NCI-H1105 (cell line): ENCODE results near the gene ATP6V1F.

Source experiments
- DNase-seq: peaks from one replicate; lab custom pipeline; 2025; lab: John Stamatoyannopoulos, UW

The ATP6V1F gene

DNA sequence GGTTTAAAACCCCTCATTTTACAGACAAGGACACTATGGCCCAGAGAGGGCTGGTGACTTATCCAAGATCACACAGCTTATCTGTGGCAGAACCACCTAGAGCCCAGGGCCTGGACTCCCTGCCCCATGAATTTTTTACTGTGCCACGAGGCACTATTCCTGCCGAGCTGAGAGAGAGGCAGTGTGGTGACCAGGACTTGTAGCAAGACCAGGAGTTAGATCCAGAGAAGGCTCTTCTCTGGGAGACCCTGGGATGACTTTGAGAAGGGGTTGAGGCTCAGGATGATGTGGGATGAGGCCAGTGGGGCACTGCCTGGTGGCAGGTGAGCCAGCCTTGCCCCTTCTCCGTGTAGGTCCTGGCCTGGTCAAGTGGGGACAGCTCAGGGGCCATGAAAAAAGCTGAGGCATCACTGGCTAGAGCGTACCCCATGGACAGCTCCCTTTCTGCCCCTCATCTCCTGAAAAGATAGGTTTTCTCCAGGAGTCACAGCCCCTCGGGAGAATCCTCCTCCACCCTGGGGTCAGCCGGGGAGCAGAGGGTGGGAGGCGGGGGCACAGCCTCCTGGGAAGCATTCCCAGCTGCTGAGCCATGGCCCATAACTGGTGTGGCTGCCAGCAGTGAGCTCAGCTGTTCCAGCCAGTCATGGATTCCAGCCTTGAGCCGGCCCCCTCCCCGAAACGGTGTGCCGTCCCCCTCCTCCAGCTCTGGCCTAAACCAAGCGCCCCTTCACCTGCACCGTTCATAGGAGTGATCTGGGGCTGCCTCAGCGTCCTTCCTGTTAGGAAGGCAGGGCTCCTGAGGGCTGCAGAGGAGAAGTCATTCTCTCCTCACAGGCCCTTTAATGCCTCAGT lies 26.6 kb upstream of the ATP6V1F start:
- DNase-seq, result no peak

DNA sequence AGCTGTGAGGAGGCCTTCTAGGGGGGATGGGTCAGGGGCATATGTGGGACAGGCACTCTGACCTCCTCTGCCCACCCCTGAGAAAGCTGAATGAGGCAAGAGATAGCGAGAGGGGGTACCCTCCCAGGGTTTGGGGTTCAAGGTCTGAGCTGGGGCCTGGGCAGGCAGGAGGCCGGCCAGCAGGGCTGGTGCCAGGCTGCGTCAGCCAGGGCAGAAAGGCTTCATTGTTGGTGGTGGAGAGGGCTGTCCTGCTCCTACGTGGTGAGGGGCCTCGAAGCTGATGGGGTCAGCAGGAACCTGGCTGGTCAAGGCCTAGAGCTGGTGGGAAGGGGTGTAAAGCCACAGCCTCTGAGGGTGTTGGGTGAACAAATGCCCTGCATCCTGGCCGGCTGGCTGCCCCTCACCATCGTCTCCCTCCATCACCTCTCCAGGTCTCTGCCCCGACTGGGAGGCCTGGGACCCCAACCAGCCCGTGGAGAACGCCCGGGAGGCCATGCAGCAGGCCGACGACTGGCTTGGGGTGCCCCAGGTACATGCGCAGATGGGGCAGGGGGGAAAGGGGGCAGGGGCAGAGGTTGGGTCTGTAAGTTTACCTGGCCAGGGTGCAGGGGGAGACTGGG lies 25.8 kb upstream of the ATP6V1F start:
- no peak for DNase-seq

DNA sequence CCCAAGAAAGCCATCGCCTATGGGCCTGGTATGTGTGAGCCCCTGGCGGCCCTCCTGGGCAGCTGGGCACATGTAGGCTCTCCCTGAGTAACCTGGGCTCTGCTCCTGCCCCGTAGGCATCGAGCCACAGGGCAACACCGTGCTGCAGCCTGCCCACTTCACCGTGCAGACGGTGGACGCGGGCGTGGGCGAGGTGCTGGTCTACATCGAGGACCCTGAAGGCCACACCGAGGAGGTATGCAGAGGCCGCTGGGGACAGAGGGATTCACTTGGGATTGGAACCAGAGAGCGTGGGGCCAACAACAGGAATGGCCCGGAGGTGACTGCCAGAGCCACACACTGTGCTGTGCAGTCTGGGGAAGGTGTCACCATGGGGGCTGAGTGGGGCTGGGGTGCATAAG lies 25.1 kb upstream of the ATP6V1F start:
- DNase-seq, result no peak

DNA sequence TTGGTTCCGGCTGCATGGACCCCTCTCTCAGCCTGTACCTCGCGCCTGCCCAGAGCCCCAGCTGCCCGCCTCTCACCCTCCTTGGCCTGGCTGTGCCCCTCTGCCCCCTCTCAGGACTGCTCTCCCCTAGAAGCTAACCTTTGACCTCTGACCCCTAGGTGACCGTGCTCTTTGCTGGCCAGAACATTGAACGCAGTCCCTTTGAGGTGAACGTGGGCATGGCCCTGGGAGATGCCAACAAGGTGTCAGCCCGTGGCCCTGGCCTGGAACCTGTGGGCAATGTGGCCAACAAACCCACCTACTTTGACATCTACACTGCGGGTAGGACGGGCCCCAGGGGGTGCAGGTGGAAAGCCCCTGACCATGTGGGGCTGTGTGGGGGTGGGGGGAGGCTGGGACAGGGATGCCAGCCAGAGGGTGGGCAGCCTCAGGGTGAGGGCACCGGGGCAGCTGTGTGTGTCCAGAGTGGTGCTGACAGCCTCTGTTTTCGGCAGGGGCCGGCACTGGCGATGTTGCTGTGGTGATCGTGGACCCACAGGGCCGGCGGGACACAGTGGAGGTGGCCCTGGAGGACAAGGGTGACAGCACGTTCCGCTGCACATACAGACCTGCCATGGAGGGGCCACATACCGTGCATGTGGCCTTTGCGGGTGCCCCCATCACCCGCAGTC lies 24.4 kb upstream of the ATP6V1F start:
- DNase-seq, result no peak

DNA sequence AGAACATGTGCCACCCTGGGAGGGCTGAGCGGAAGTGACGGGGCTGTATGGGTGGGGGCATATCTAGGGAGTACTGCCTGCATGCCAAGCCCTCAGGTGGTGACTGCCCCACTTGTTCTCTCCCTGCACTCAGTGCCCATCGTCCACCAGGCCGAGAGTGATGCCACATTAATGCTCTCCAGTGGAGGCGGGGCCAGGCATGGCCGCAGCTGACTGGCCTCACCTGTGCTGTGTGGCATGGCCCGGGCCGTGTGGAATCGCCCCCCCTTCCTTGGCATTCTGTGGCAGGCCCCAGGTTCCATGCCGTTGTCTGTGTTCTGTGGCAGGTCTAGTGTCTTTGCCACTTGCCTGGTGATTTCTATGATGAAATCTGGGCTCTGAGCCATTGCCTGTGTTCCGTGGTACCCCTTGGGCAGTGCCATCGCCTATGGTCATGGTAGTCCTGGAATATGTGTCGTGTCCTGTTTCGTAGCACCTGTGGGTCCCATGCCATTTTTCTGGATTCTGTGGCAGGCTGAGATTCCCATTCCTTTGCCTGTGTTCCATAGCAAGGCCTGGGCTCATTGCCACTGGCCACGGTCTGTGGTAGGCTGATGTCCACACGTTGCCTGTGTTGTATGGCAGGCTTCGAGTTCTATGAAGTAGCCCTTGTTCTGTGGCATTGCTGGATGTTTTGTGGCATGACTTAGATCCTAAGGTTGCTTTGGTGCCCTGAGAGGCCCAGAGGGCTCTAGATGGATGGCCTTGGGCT lies 23.5 kb upstream of the ATP6V1F start:
- DNase-seq, result no peak

DNA sequence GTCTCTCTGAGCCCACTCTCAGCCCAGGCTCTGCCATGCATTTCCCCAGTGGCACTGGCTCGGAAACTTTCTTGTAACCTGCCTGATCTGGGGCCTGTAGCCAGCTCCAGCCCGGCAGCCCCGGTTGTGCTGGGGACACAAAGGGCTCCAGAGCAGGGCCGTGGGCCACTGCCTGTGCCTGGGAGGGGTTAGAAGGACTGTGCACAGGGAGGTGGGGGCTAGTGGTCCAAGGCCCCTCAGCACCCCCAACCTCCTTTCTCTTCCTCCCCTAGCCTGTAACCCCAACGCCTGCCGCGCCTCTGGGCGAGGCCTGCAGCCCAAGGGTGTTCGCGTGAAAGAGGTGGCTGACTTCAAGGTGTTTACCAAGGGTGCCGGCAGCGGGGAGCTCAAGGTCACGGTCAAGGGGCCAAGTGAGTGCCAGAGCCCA lies 22.9 kb upstream of the ATP6V1F start:
- DNase-seq, result no peak

DNA sequence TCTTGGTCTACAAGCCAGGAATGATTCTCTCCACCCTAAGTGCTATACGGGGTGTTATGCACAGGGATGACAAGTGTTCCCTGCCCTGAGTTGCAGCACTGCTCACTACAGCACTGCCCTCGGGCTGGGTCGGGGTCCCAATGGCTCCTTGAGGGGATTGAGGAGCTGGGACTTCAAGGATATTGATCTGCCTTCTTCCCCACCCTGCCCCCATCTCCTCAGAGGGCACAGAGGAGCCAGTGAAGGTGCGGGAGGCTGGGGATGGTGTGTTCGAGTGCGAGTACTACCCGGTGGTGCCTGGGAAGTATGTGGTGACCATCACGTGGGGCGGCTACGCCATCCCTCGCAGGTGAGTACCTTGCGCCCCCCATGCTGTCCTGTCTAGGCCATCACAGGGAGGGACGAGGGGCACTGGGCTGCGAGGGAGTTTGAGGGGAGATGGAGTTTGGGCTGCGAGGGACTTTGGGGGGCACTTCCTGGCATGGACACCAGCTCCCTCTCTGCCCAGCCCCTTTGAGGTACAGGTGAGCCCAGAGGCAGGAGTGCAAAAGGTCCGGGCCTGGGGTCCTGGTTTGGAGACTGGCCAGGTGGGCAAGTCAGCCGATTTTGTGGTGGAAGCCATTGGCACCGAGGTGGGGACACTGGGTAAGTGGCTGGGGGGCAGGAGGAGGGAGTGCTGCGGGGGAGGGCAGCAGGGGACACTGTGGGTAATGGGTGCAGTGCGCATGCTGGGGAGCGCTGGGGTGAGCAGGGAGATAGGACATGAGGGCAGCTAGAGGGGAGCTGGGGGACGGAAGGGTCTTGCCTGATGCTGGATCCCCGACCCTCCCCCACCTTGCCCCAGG lies 22.1 kb upstream of the ATP6V1F start:
- DNase-seq, result no peak

DNA sequence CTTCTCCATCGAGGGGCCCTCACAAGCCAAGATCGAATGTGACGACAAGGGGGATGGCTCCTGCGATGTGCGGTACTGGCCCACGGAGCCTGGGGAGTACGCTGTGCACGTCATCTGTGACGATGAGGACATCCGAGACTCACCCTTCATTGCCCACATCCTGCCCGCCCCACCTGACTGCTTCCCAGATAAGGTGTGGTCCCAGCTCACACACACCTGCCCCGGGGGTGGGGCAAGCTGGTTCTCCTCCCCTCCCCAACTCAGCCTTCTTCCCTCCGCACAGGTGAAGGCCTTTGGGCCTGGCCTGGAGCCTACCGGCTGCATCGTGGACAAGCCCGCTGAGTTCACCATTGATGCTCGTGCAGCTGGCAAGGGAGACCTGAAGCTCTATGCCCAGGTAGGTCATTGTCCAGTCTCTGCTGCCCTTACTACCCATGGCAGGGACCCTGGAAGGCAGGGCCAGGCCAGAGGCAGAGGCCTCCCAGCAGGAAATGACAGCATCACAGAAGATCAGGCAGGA lies 21.4 kb upstream of the ATP6V1F start:
- DNase-seq, result no peak

DNA sequence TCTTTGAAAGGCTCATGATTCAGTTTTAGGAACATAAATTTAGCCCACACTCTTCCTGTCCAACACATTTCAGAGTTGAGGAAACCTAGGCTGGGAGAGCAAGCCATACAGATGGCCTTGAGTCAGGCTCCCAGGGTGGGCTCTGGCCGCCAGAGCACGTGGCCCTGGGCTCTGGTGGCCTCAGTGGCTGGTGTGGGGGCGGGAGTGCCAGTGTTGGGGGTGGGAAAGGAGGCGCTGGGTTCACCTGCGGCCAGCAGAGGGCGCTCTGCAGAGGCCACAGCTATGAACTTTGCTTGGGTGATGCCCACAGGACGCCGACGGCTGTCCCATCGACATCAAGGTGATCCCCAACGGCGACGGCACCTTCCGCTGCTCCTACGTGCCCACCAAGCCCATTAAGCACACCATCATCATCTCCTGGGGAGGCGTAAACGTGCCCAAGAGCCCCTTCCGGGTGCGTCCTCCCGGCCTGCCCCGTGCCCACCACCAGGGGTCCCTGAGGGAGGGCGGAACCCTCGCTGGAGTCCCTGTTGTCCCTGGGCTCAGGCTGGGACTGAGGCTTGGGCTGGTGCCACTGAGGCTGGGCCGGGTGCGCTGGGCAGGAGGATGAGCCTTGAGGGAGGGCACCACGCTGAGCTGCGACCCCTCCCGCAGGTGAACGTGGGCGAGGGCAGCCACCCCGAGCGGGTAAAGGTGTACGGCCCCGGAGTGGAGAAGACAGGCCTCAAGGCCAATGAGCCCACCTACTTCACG lies 20.6 kb upstream of the ATP6V1F start:
- DNase-seq, result no peak

DNA sequence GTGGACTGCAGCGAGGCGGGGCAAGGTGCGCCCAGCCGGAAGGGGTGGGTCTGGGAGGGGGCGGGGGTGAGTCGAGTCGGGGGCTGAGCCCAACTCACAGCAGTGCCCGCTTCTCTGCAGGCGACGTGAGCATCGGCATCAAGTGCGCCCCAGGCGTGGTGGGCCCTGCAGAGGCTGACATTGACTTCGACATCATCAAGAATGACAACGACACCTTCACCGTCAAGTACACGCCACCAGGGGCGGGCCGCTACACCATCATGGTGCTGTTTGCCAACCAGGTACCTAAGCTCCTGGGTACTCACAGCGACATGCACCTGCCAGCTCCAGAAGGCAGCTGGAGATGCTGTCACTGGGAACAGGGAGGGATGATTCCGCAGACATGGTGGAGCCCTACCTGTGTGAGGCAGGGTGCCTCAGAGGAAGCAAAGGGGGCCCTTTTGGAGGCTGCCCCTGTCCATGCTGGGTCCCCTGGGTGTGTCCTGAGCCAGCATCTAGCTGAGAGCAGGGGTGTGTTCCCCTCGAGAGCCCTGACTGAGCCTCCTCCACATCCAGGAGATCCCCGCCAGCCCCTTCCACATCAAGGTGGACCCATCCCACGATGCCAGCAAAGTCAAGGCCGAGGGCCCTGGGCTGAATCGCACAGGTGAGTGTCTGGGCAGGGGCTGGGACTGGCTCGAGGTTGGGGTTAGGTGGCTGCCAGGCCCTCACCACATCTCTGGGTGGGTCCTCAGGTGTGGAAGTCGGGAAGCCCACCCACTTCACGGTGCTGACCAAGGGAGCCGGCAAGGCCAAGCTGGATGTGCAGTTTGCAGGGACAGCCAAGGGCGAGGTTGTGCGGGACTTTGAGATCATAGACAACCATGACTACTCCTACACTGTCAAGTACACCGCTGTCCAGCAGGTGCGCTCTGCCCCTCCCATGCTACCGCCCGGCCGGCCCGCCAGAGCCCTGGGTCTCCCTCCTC lies 19.7 kb upstream of the ATP6V1F start:
- DNase-seq, result no peak

DNA sequence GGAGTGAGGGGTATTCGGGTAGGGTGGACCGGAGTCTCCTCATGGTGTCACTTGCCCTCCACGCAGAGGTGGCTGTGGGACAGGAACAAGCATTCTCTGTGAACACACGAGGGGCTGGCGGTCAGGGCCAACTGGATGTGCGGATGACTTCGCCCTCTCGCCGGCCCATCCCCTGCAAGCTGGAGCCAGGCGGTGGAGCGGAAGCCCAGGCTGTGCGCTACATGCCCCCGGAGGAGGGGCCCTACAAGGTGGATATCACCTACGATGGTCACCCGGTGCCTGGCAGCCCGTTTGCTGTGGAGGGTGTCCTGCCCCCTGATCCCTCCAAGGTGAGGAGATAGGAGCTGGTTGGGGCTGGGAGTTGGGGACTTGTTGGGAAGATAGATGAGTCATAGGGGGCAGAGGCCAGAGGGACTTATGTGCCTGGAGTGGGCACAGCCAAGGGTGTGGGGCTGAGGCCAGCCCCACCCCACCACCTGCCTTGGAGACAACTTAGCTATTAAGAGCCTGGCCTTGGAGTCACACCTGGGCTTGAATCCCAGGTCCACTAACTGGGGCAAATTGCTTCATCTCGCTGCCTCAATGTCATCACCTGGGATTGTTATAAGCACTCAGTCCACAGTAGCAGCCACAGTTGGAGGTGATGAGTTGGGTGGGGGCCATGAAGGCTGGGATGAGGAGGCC lies 18.6 kb upstream of the ATP6V1F start:
- no peak for DNase-seq

DNA sequence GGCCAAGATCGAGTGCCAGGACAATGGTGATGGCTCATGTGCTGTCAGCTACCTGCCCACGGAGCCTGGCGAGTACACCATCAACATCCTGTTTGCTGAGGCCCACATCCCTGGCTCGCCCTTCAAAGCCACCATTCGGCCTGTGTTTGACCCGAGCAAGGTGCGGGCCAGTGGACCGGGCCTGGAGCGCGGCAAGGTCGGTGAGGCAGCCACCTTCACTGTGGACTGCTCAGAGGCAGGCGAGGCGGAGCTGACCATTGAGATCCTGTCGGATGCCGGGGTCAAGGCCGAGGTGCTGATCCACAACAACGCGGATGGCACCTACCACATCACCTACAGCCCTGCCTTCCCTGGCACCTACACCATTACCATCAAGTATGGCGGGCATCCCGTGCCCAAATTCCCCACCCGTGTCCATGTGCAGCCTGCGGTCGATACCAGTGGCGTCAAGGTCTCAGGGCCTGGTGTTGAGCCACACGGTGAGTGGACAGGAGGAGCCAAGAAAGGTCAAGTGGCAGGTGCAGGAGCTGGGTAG lies 17.8 kb upstream of the ATP6V1F start:
- DNase-seq, result no peak

DNA sequence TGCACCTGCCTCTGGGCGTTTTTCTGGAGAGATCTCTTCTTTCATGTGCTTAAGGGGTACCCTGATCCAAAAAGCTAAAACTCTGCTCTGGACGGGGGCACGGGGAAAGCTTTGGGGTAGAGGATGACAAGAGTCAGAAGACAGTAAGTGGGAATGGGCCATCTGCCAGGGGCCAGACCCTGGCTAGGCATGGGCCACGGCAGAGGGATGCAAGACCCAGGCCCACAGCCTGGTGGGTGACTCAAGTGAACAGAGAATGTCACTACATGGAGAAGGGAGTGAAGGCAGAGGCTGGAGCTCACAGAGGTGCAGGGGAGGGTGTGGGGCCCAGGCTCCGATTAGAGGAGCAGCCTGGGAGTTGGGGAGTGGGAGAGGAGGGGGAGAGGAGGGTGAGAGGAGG lies 17.2 kb upstream of the ATP6V1F start:
- DNase-seq, result no peak

DNA sequence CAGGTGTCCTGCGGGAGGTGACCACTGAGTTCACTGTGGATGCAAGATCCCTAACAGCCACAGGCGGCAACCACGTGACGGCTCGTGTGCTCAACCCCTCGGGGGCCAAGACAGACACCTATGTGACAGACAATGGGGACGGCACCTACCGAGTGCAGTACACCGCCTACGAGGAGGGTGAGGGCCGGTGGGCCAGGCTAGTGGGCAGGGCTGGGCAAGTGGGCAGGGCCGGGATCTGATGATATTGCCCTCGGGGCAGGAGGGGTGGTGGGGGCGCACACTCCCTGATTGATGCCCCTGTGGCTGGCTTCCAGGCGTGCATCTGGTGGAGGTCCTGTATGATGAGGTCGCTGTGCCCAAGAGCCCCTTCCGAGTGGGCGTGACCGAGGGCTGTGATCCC lies 16.7 kb upstream of the ATP6V1F start:
- DNase-seq, result no peak

DNA sequence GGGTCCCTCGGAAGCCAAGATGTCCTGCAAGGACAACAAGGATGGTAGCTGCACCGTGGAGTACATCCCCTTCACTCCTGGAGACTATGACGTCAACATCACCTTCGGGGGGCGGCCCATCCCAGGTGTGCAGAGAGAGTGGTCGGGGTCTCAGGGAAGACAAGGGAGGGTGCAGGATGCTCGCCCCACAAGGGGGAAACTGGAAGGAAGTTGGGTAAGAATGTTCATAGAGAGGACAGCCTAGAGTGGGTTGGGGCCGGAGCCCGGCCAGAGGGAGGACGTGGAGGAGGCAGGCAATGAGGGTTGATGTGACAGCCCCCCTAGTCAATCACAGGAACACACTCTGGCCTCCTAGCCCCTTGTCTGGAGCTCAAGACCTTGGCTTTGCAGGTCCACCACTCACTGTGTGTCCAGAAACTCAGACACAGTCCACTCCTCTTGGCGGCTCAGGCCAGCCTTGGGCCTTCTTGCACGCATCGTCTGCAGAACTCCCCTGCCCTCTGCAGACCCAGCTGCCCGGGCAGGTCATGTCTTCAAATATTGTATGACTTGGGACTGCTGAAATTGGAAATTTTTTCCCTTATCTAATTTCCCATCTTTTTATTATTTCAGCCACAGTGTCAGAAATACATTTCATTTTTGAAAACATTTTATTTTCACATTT lies 15.7 kb upstream of the ATP6V1F start:
- DNase-seq, result no peak

DNA sequence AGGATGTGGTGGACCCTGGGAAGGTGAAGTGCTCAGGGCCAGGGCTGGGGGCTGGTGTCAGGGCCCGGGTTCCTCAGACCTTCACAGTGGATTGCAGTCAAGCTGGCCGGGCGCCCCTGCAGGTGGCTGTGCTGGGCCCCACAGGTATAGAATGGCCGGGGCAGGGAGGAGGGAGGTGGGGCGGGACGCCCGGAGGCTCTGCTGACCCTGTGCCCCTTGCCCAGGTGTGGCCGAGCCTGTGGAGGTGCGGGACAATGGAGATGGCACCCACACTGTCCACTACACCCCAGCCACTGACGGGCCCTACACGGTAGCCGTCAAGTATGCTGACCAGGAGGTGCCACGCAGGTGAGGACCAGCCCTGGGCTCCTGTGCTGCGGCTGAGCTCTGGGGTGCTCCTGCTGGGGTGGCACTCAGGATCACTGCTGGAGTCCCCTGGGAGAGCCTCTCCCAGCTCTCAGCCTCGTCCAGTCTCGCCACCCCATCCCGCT lies 14.9 kb upstream of the ATP6V1F start:
- no peak for DNase-seq

DNA sequence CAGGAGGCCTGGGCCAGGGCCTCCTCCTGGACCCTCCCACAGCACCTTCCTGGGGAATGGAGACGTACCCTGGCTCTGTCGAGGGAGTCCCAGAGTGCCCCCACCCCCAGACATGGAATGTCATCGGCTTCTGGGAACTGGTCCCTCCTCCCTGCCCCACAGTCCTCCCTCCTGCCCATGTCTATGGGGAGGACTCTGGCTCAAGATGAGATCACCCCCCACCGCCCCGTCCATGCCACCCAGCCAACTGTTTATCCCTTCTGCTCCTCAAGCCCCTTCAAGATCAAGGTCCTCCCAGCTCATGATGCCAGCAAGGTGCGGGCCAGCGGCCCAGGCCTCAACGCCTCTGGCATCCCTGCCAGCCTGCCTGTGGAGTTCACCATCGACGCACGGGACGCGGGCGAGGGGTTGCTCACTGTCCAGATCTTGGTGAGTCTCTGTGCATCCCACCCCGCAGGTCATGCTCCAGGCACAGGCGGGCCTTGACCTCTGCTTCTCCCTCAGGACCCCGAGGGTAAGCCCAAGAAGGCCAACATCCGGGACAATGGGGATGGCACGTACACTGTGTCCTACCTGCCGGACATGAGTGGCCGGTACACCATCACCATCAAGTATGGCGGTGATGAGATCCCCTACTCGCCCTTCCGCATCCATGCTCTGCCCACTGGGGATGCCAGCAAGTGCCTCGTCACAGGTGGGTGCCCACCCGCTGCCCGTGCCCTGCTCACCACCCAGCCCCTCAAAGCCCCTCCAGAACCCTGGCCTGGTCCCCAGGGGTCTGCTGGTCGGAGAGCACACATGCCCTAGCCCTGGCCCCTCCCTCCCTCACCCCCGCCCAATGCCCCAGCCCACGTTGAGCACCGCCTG lies 14.1 kb upstream of the ATP6V1F start:
- DNase-seq, result no peak
